Measurements from ENCODE around the gene DESI2.
"Not testable (repeated sequence)": the region's sequence is repeated elsewhere in the genome, so short reads cannot be mapped to it uniquely, and the experiment has no call there.

Gene DESI2

GRCh38 chr1:244709476-244710368 is 56.8 kb downstream of the DESI2 start:
- DNase-seq, result no peak

DNA sequence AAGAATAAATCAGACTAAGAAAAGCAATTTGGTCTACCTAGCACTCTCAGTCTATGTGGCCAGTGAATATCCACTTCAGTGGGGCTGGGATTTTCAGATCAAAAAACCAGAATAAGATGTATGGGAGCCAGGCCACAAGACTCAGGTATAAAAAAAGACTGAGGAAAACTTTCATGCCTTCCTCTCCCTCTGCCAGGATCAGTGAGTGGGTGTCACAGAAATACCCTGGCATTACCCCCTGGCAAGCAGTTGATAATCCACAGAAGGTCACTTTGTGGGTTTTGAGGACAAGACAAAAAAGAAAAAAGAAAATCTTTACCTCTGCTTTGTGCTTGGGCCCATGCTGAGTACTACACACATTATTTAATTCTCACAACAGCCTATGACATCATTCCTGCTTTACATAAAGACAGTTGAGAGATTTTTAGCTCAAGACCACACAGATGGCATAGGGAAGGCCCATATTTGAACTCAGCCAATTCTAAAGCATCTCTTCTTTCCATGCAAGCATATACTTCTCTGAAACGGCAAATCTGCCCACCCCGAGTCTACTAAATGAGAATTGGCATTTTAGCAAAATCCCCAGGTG is 57.6 kb downstream of the DESI2 start:
- no peak for DNase-seq

- no peak for DNase-seq
Observed at GRCh38 chr1:244712669-244713068, 59.7 kb downstream of the DESI2 start.

GRCh38 chr1:244713332-244713731 is 60.4 kb downstream of the DESI2 start:
- no peak for DNase-seq

- no peak for DNase-seq
Observed at GRCh38 chr1:244727871-244728474, 75.0 kb downstream of the DESI2 start.

- peak; percentile 51 for DNase-seq
Observed at GRCh38 chr1:244730153-244730933, 77.4 kb downstream of the DESI2 start.

DNA sequence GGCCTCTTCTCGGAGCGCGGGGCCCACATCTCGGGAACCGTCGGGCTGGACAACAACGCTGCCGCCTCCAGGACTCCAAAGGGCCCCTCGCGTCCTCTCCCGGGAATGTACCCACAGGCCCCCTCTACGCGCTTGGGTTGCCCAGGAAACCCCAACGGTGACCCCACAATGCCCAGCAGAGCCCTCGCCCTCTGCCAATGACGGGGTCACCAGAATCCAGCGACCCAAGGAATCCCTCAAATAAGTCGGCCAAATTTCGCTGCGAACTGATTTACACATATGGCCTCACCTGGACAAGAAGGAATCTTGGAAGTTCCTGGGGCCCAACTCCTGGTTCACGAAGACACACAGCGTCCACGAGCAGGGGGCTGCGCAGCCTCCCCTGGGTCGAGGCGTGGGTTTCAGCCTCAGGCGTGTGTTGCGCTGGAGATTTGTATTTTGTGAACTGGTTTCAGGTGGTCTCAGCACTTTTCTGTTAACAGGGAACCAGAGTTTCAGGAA is 78.1 kb downstream of the DESI2 start:
- no peak for DNase-seq

DNA sequence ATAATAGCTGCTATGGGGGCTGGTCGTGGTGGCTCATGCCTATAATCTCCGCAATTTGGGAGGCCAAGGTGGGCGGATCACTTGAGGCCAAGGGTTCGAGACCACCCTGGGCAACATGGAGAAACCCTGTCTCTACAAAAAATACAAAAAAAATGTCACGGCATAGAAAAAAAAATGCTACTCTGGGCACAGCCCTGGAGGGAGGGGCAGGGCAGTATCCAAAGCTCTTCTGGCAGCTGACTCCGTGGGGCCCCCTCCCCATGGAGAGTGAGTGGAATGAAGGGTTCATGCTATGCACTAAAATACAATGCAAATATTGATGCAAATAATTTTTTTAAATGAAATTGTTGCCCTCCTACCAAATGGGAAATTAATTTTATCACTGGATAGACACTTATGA is 78.7 kb downstream of the DESI2 start:
- DNase-seq, result no peak

- DNase-seq, result no peak
Observed at GRCh38 chr1:244732851-244733450, 80.0 kb downstream of the DESI2 start.

GRCh38 chr1:244735404-244735803 is 82.5 kb downstream of the DESI2 start:
- DNase-seq, result no peak

DNA sequence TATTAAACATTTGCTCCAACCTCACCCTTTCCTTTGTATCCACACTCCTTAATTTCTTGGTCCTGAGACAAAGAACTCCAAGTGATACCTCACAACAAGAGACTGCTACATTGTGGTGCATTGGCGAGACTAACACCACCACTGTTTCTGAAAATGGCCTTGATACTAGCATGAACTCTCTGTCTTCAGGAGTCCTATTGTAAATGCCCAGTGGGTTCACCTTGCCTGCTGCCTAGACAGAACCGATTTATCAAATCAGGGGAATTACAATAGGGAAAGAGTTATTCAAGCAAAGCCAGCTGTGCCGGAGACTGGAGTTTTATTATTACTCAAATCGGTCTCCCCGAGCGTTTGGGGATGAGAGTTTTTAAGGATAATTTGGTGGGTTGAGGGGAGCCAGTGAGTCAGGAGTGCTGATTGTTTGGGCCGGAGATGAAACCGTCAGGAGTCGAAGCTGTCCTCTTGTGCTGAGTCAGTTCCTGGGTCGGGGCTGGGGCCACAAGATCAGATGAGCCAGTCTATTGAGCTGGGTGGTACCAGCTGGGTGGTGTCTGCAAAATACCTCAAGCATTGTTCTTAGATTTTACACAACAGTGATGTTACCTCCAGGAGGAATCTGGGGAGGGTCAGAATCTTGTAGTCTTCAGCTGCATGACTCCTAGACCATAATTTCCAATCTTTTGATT is 83.1 kb downstream of the DESI2 start:
- DNase-seq, result no peak

DNA sequence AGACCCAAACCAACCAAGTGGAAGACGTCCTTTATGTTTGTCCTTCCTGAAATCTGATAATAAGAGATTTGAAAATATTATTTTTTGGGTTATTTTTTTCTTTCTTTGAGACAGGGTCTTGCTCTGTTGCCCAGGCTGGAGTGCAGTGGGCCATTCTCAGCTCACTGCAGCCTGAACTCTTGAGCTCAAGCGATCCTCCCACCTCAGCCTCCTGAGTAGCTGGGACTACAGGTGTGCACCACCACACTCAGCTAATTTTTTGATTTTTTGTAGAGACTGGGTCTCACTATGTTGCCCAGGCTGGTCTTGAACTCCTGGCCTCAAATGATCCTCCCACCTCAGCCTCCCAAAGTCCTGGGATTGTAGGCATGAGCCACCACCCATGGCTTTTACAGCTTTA is 86.2 kb downstream of the DESI2 start:
- DNase-seq, result not testable (repeated sequence)

- not testable (repeated sequence) for DNase-seq
Observed at GRCh38 chr1:244740027-244740617, 87.2 kb downstream of the DESI2 start.

GRCh38 chr1:244741692-244742091 is 88.8 kb downstream of the DESI2 start:
- DNase-seq, result no peak

- no peak for DNase-seq
Observed at GRCh38 chr1:244749230-244750016, 96.5 kb downstream of the DESI2 start.

GRCh38 chr1:244751271-244751895 is 98.5 kb downstream of the DESI2 start:
- DNase-seq, result no peak

DNA sequence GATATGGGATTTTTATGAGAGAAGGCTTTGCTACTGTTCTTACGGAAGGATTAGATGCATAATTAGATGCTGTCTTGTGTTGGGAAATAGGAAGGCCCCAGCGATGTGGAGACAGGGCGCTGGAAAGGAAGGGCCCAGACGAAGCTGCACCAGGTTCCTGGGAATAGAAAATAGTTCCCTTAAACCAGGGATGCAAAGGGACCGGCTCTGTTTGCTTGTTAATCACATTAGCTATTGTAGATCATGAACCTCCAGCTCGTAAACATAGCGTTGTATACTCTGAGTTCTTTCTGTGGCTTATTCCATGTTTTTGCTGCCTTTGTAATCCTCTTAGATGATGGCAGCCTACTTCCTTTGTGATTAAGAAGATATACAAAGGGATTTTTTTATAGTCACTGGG is 102.7 kb downstream of the DESI2 start:
- DNase-seq, result no peak

DNA sequence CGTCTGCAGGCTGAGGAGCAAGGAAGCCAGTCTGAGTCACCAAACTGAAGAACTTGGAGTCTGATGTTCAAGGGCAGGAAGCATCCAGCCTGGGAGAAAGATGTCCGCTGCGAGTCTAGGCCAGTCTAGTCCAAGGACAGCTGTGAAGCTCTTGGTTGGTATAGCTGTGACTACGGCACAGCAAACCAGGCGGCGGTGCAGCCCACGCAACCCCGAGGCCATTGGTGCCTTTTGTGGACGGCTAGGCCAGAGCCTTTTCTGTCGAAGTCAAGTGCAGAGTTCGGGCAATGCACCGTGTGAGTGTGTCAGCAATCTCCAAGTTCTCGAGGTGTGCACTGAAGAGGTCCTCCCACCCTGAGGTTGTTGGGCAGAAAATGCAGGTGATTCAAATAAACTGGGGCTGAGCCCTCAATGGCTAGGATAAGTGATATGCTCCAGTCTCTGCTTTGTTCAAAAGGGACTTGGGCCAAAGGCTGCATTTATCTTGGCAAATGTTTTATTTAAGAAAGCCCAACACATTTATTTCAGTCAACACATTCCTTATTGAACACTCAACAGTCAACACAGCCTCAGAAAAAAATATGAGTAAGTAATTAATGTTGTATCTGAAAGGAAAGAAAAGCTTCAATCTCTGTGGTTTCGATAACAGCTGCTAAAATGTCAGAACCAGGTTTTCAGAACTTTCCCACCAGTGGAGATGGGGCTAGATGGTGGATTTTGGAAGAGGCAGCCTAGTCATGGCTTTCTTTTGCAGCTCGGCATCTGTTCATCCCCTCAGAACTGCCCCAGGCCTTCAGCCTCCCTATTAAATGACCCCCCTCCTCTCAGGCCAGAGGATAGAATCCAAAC is 104.4 kb downstream of the DESI2 start:
- no peak for DNase-seq

Data from 8988T (cell line).